SK-N-SH treated with all-trans-retinoic acid at 6 μM for 48 hours (cell line): Measurements from ENCODE around the gene CFAP65.

Experiments
- ATAC-seq: fragments of 200-7000 bp; cut with Tn5 transposase; 3 replicates; pipeline ENCODE4 v1.9.1; 2020; ENCODE audit warnings: mild to moderate bottlenecking, moderate library complexity
- ARNTL ChIP-seq: fragments of 450-650 bp; formaldehyde crosslinking; IDR thresholded peaks from 2 replicates; pipeline ENCODE4 v1.5.0; 2020; ENCODE audit warnings: low read depth, mild to moderate bottlenecking, moderate library complexity, borderline replicate concordance
- BACH2 ChIP-seq: fragments of 250-450 bp; sonication (Bioruptor Pico); IDR thresholded peaks from 2 replicates; pipeline ENCODE4 v1.9.0; 2021; ENCODE audit warnings: mild to moderate bottlenecking, borderline replicate concordance
- CSDC2 ChIP-seq: fragments of 250-450 bp; sonication (Bioruptor Pico); IDR thresholded peaks from 2 replicates; pipeline ENCODE4 v1.5.0; 2020; ENCODE audit warnings: mild to moderate bottlenecking, moderate library complexity
- ESRRG ChIP-seq: fragments of 250-450 bp; sonication (Bioruptor Pico); IDR thresholded peaks from 2 replicates; pipeline ENCODE4 v1.6.1; 2021; ENCODE audit warnings: mild to moderate bottlenecking
- GLIS3 ChIP-seq: fragments of 250-450 bp; sonication (Bioruptor Pico); IDR thresholded peaks from 2 replicates; pipeline ENCODE4 v1.5.0; 2020; ENCODE audit warnings: mild to moderate bottlenecking, moderate library complexity
- PPARA ChIP-seq: fragments of 250-450 bp; sonication (Bioruptor Pico); IDR thresholded peaks from 2 replicates; pipeline ENCODE4 v1.5.0; 2020; ENCODE audit warnings: mild to moderate bottlenecking, borderline replicate concordance
- RARB ChIP-seq: fragments of 250-450 bp; sonication (Bioruptor Pico); IDR thresholded peaks from 2 replicates; pipeline ENCODE4 v1.8.0; 2021; ENCODE audit warnings: mild to moderate bottlenecking, moderate library complexity
- SNAI2 ChIP-seq: fragments of 250-450 bp; sonication (Bioruptor Pico); IDR thresholded peaks from 2 replicates; pipeline ENCODE4 v1.5.0; 2020; ENCODE audit warnings: mild to moderate bottlenecking, moderate library complexity
- TCF4 ChIP-seq: fragments of 250-450 bp; sonication (Bioruptor Pico); IDR thresholded peaks from 2 replicates; pipeline ENCODE4 v1.8.0; 2021; ENCODE audit warnings: mild to moderate bottlenecking, moderate library complexity, borderline replicate concordance
- TOX ChIP-seq: fragments of 250-450 bp; sonication (Bioruptor Pico); IDR thresholded peaks from 2 replicates; pipeline ENCODE4 v1.8.0; 2021; ENCODE audit warnings: mild to moderate bottlenecking, moderate library complexity, borderline replicate concordance
- ZC3H10 ChIP-seq: fragments of 250-450 bp; sonication (Bioruptor Pico); IDR thresholded peaks from 2 replicates; pipeline ENCODE4 v1.5.1; 2021; ENCODE audit warnings: mild to moderate bottlenecking, moderate library complexity
- ZFP30 ChIP-seq: fragments of 450-650 bp; formaldehyde crosslinking; IDR thresholded peaks from 2 replicates; pipeline ENCODE4 v1.5.0; 2022; ENCODE audit warnings: mild to moderate bottlenecking, moderate library complexity
- ZNF565 ChIP-seq: fragments of 450-650 bp; formaldehyde crosslinking; conservative IDR thresholded peaks from 2 replicates; pipeline ENCODE4 v1.5.0; 2020; ENCODE audit warnings: low read depth, mild to moderate bottlenecking, moderate library complexity
- ZNF70 ChIP-seq: fragments of 450-650 bp; formaldehyde crosslinking; IDR thresholded peaks from 2 replicates; pipeline ENCODE4 v1.5.0; 2020; ENCODE audit warnings: mild to moderate bottlenecking, moderate library complexity
- ZNF8 ChIP-seq: fragments of 450-650 bp; formaldehyde crosslinking; IDR thresholded peaks from 2 replicates; pipeline ENCODE4 v1.5.0; 2020; ENCODE audit warnings: mild to moderate bottlenecking, moderate library complexity
- TF ChIP-seq, protein P1 (sequence below): fragments of 250-450 bp; sonication (Bioruptor Pico); IDR thresholded peaks from 2 replicates; pipeline ENCODE4 v1.8.0; 2020; ENCODE audit warnings: mild to moderate bottlenecking, moderate library complexity, borderline replicate concordance
- TF ChIP-seq, protein P2 (sequence below): fragments of 250-450 bp; sonication (Bioruptor Pico); IDR thresholded peaks from 2 replicates; pipeline ENCODE4 v1.5.1; 2020; ENCODE audit warnings: low read depth, mild to moderate bottlenecking, moderate library complexity
- TF ChIP-seq, protein P3 (sequence below): fragments of 250-450 bp; sonication (Bioruptor Pico); IDR thresholded peaks from 2 replicates; pipeline ENCODE4 v1.5.0; 2020; ENCODE audit warnings: mild to moderate bottlenecking, moderate library complexity
- TF ChIP-seq, protein P4 (sequence below): fragments of 250-450 bp; sonication (Bioruptor Pico); IDR thresholded peaks from 2 replicates; pipeline ENCODE4 v1.8.0; 2021; ENCODE audit warnings: low read depth, mild to moderate bottlenecking, moderate library complexity, borderline replicate concordance
- TF ChIP-seq, protein P5 (sequence below): fragments of 250-450 bp; sonication (Bioruptor Pico); IDR thresholded peaks from 2 replicates; pipeline ENCODE4 v1.5.1; 2021; ENCODE audit warnings: mild to moderate bottlenecking, moderate library complexity

CFAP65 gene

DNA sequence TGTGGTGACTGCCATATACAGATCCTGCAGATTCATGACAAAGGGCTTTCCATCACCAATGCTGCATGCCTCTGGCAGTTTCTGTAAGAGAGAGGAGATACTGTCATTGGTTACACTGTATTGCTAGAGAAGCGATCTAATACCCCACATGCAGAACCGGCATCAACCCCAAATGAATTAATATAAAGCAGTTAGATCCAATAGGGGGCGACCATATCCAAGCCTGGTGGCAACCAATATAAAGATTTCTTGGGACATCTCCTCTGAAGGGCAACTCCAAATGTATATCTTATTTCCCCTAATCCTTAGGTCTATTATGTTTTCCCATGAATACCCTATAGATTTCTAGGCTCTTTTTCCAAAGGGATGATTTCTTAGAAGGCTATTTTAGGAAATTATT is 36.8 kb upstream of the CFAP65 start:
- no peak for ATAC-seq
- TF ChIP-seq, protein P1, sequence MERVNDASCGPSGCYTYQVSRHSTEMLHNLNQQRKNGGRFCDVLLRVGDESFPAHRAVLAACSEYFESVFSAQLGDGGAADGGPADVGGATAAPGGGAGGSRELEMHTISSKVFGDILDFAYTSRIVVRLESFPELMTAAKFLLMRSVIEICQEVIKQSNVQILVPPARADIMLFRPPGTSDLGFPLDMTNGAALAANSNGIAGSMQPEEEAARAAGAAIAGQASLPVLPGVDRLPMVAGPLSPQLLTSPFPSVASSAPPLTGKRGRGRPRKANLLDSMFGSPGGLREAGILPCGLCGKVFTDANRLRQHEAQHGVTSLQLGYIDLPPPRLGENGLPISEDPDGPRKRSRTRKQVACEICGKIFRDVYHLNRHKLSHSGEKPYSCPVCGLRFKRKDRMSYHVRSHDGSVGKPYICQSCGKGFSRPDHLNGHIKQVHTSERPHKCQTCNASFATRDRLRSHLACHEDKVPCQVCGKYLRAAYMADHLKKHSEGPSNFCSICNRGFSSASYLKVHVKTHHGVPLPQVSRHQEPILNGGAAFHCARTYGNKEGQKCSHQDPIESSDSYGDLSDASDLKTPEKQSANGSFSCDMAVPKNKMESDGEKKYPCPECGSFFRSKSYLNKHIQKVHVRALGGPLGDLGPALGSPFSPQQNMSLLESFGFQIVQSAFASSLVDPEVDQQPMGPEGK (CRISPR knock-in tag), result no peak
- TF ChIP-seq ZNF70 (CRISPR knock-in tag) (no peak), CSDC2 (CRISPR knock-in tag) (no peak), BACH2 (CRISPR knock-in tag) (no peak), TCF4 (CRISPR knock-in tag) (no peak), ZFP30 (CRISPR knock-in tag) (no peak), TOX (CRISPR knock-in tag) (no peak), ZNF8 (CRISPR knock-in tag) (no peak), ZNF565 (no peak), PPARA (CRISPR knock-in tag) (no peak), ZC3H10 (CRISPR knock-in tag) (no peak), ARNTL (CRISPR knock-in tag) (no peak)
- TF ChIP-seq, protein P2, sequence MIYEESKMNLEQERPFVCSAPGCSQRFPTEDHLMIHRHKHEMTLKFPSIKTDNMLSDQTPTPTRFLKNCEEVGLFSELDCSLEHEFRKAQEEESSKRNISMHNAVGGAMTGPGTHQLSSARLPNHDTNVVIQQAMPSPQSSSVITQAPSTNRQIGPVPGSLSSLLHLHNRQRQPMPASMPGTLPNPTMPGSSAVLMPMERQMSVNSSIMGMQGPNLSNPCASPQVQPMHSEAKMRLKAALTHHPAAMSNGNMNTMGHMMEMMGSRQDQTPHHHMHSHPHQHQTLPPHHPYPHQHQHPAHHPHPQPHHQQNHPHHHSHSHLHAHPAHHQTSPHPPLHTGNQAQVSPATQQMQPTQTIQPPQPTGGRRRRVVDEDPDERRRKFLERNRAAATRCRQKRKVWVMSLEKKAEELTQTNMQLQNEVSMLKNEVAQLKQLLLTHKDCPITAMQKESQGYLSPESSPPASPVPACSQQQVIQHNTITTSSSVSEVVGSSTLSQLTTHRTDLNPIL (CRISPR knock-in tag), result no peak
- TF ChIP-seq, protein P3, sequence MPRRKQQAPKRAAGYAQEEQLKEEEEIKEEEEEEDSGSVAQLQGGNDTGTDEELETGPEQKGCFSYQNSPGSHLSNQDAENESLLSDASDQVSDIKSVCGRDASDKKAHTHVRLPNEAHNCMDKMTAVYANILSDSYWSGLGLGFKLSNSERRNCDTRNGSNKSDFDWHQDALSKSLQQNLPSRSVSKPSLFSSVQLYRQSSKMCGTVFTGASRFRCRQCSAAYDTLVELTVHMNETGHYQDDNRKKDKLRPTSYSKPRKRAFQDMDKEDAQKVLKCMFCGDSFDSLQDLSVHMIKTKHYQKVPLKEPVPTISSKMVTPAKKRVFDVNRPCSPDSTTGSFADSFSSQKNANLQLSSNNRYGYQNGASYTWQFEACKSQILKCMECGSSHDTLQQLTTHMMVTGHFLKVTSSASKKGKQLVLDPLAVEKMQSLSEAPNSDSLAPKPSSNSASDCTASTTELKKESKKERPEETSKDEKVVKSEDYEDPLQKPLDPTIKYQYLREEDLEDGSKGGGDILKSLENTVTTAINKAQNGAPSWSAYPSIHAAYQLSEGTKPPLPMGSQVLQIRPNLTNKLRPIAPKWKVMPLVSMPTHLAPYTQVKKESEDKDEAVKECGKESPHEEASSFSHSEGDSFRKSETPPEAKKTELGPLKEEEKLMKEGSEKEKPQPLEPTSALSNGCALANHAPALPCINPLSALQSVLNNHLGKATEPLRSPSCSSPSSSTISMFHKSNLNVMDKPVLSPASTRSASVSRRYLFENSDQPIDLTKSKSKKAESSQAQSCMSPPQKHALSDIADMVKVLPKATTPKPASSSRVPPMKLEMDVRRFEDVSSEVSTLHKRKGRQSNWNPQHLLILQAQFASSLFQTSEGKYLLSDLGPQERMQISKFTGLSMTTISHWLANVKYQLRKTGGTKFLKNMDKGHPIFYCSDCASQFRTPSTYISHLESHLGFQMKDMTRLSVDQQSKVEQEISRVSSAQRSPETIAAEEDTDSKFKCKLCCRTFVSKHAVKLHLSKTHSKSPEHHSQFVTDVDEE (CRISPR knock-in tag), result no peak
- TF ChIP-seq, protein P4, sequence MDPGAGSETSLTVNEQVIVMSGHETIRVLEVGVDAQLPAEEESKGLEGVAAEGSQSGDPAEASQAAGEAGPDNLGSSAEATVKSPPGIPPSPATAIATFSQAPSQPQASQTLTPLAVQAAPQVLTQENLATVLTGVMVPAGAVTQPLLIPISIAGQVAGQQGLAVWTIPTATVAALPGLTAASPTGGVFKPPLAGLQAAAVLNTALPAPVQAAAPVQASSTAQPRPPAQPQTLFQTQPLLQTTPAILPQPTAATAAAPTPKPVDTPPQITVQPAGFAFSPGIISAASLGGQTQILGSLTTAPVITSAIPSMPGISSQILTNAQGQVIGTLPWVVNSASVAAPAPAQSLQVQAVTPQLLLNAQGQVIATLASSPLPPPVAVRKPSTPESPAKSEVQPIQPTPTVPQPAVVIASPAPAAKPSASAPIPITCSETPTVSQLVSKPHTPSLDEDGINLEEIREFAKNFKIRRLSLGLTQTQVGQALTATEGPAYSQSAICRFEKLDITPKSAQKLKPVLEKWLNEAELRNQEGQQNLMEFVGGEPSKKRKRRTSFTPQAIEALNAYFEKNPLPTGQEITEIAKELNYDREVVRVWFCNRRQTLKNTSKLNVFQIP (CRISPR knock-in tag), result no peak

DNA sequence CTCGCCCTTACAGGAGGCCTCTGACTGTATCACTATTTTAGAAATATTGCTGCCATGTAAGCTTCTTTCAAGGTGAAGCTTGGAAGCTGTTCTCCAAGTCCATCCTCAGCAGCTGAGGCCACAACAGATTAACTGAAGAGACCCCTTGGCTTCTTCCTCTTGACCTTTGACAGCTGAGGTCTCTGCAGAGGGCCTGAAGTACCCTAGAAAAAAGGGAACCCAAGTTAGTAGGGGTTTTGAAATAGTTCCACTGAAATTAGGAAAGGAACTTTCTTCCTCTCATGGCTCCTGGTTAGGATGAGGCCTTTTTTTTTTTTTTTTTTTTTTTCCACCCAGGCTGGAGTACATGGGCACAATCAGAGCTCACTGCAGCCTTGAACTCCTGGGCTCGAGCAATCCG is 34.9 kb upstream of the CFAP65 start:
- ATAC-seq, result no peak
- TF ChIP-seq, protein P5, sequence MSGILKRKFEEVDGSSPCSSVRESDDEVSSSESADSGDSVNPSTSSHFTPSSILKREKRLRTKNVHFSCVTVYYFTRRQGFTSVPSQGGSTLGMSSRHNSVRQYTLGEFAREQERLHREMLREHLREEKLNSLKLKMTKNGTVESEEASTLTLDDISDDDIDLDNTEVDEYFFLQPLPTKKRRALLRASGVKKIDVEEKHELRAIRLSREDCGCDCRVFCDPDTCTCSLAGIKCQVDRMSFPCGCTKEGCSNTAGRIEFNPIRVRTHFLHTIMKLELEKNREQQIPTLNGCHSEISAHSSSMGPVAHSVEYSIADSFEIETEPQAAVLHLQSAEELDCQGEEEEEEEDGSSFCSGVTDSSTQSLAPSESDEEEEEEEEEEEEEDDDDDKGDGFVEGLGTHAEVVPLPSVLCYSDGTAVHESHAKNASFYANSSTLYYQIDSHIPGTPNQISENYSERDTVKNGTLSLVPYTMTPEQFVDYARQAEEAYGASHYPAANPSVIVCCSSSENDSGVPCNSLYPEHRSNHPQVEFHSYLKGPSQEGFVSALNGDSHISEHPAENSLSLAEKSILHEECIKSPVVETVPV, result no peak
- no peak for TF ChIP-seq ESRRG (CRISPR knock-in tag)
- no peak for TF ChIP-seq BACH2 (CRISPR knock-in tag)
- TF ChIP-seq TOX (CRISPR knock-in tag), result no peak
- TF ChIP-seq GLIS3 (CRISPR knock-in tag), result no peak
- no peak for TF ChIP-seq TCF4 (CRISPR knock-in tag)
- no peak for TF ChIP-seq RARB (CRISPR knock-in tag)
- TF ChIP-seq SNAI2, result no peak
- TF ChIP-seq CSDC2 (CRISPR knock-in tag), result no peak
- TF ChIP-seq ZC3H10 (CRISPR knock-in tag), result no peak
- TF ChIP-seq, protein P4 (CRISPR knock-in tag), result no peak
